GM18498 (cell line): Measurements from ENCODE around the gene SNED1.

Experiments used
- ATAC-seq: cut with Tn5 transposase; IDR thresholded peaks from one replicate; pipeline ENCODE4 v1.9.1; 2021; ENCODE audit warnings: mild to moderate bottlenecking, moderate library complexity; ENCODE audit not compliant: unreplicated experiment

SNED1 gene

GRCh38 chr2:241066171-241066892 lies 67.9 kb downstream of the SNED1 start:
- no peak for ATAC-seq

GRCh38 chr2:241066893-241067341 lies 68.5 kb downstream of the SNED1 start:
- ATAC-seq = no peak

- no peak for ATAC-seq
These were observed 69.2 kb downstream of the SNED1 start for GRCh38 chr2:241067501-241068135.

GRCh38 chr2:241068136-241068941 lies 69.9 kb downstream of the SNED1 start:
- no peak for ATAC-seq

GRCh38 chr2:241068942-241069810 lies 70.8 kb downstream of the SNED1 start:
- no peak for ATAC-seq

- ATAC-seq = no peak
These were observed 71.4 kb downstream of the SNED1 start for GRCh38 chr2:241069821-241070281.

GRCh38 chr2:241070361-241070760 lies 71.9 kb downstream of the SNED1 start:
- no peak for ATAC-seq

- ATAC-seq = no peak
These were observed 72.6 kb downstream of the SNED1 start for GRCh38 chr2:241070811-241071676.

GRCh38 chr2:241071677-241072111 lies 73.3 kb downstream of the SNED1 start:
- ATAC-seq = no peak

- no peak for ATAC-seq
These were observed 73.7 kb downstream of the SNED1 start for GRCh38 chr2:241072151-241072550.

- ATAC-seq = no peak
These were observed 74.2 kb downstream of the SNED1 start for GRCh38 chr2:241072553-241073165.

- ATAC-seq = no peak
These were observed 75.0 kb downstream of the SNED1 start for GRCh38 chr2:241073166-241074064.

GRCh38 chr2:241074065-241074818 lies 75.8 kb downstream of the SNED1 start:
- no peak for ATAC-seq

GRCh38 chr2:241074901-241075540 lies 76.6 kb downstream of the SNED1 start:
- ATAC-seq = no peak

GRCh38 chr2:241080405-241081189 lies 82.2 kb downstream of the SNED1 start:
- ATAC-seq = no peak

- no peak for ATAC-seq
These were observed 82.8 kb downstream of the SNED1 start for GRCh38 chr2:241081190-241081642.
